Effector memory CD4-positive, alpha-beta T cell (primary cell): ENCODE data around the gene SMARCC2.
"Not testable (repeated sequence)": the region's sequence is repeated elsewhere in the genome, so short reads cannot be mapped to it uniquely, and the experiment has no call there.

Experiments used
- DNase-seq, 3 donors: peaks; one replicate each; pipeline ENCODE4 v3.0.0-alpha.2; 2020
- H3K27ac ChIP-seq: 2 replicates; pipeline ENCODE4 v1.7.0; 2013; ENCODE audit warnings: mild to moderate bottlenecking, low read length, moderate library complexity; ENCODE audit not compliant: insufficient read depth, poor library complexity, severe bottlenecking
- H3K27me3 ChIP-seq: replicated peaks from 2 replicates; pipeline ENCODE4 v1.7.0; 2013; ENCODE audit warnings: mild to moderate bottlenecking, low read length; ENCODE audit not compliant: insufficient read depth, control insufficient read depth, poor library complexity, severe bottlenecking
- H3K36me3 ChIP-seq: 2 replicates; pipeline ENCODE4 v1.7.0; 2013; ENCODE audit warnings: mild to moderate bottlenecking, low read length, moderate library complexity; ENCODE audit not compliant: control insufficient read depth, insufficient read depth
- H3K4me1 ChIP-seq: 2 replicates; pipeline ENCODE4 v1.7.0; 2013; ENCODE audit warnings: low read length, mild to moderate bottlenecking; ENCODE audit not compliant: control insufficient read depth, insufficient read depth, poor library complexity, severe bottlenecking
- H3K4me3 ChIP-seq: 2 replicates; pipeline ENCODE4 v1.7.0; 2013; ENCODE audit warnings: low read length, low read depth, mild to moderate bottlenecking; ENCODE audit not compliant: insufficient read depth, poor library complexity, severe bottlenecking
- H3K9me3 ChIP-seq: 2 replicates; pipeline ENCODE4 v1.7.0; 2013; ENCODE audit warnings: mild to moderate bottlenecking, low read length, moderate library complexity; ENCODE audit not compliant: control insufficient read depth

SMARCC2 gene

GRCh38 chr12:56126732-56127239 lies 62.5 kb downstream of the SMARCC2 start:
- no peaks in the 10 kb centered on the region for H3K9me3 ChIP-seq
- H3K4me1 ChIP-seq: peaks cover 34% of the 10 kb centered on the region
- H3K36me3 ChIP-seq: peaks cover 21% of the 10 kb centered on the region
- peak overlapping the region; percentile 73 for H3K27ac ChIP-seq
- H3K27me3 ChIP-seq: no peaks in the 10 kb centered on the region
- H3K4me3 ChIP-seq: no peak overlapping the region
- no peak for DNase-seq

DNA sequence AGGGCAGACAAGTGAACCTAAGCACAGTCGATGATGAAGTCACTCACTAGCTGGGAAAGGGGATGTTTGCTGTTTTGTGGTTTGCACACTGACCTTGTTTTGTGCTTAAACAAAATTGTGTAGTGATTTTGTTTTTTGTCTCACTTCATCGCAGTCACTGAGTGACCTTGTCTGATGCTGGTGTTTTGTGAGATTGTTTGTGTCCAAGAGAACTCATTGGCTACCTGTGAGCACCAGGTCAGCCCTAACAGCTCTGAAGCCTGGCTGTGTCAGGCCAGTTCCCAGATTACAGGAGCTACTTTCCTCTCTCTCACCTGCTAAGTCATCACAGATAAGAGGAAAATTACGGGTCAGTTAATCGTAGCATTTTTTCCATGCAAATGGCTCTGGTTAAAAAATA lies 65.2 kb downstream of the SMARCC2 start:
- H3K27me3 ChIP-seq: no peaks in the 10 kb centered on the region
- peaks cover 27% of the 10 kb centered on the region for H3K4me1 ChIP-seq
- no peak for DNase-seq
- H3K9me3 ChIP-seq: no peaks in the 10 kb centered on the region
- peaks cover 16% of the 10 kb centered on the region for H3K36me3 ChIP-seq
- H3K4me3 ChIP-seq: no peak overlapping the region
- H3K27ac ChIP-seq: no peak overlapping the region

- Histone ChIP-seq H3K9me3 (no peaks in the 10 kb centered on the region), H3K27me3 (no peaks in the 10 kb centered on the region), H3K4me3 (no peak overlapping the region), H3K4me1 (peaks cover 37% of the 10 kb centered on the region), H3K36me3 (peaks cover 16% of the 10 kb centered on the region), H3K27ac (no peak overlapping the region)
- no peak for DNase-seq
Observed at GRCh38 chr12:56122637-56123036, 66.6 kb downstream of the SMARCC2 start.

GRCh38 chr12:56121204-56121870 lies 67.9 kb downstream of the SMARCC2 start:
- no peak overlapping the region for H3K27ac ChIP-seq
- DNase-seq: no peak
- H3K27me3 ChIP-seq: no peaks in the 10 kb centered on the region
- H3K36me3 ChIP-seq: peaks cover 16% of the 10 kb centered on the region
- H3K4me1 ChIP-seq: peaks cover 34% of the 10 kb centered on the region
- no peak overlapping the region for H3K4me3 ChIP-seq
- H3K9me3 ChIP-seq: no peaks in the 10 kb centered on the region

- no peak for DNase-seq
- H3K27ac ChIP-seq: no peak overlapping the region
- peaks cover 29% of the 10 kb centered on the region for H3K4me1 ChIP-seq
- no peak overlapping the region for H3K4me3 ChIP-seq
- no peaks in the 10 kb centered on the region for H3K27me3 ChIP-seq
- no peaks in the 10 kb centered on the region for H3K9me3 ChIP-seq
- H3K36me3 ChIP-seq: peaks cover 16% of the 10 kb centered on the region
Observed at GRCh38 chr12:56120158-56120846, 69.0 kb downstream of the SMARCC2 start.

DNA sequence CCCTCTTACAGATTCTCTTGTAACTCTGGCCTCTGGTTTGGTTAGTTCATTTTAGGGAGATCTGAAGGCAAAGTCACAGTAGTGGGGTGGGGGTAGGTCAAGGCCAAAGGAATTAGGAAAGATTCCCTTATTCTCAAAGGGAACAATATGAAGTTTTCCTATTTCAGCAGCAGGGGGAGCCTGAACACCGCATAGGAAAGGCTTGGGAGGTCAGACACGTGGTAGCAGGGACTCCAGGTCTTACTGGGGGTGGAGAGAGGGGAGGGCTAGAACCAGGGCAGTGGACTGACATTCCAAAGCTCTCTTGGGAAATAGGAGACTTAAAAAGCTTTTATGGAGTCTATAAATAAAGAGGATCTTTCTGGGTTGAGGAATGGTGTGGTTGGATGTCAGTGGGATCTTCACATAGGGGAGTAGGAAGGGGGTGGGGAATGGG lies 69.9 kb downstream of the SMARCC2 start:
- peak overlapping the region; percentile 54 for H3K4me3 ChIP-seq

GRCh38 chr12:56118688-56119357 lies 70.5 kb downstream of the SMARCC2 start:
- H3K27ac ChIP-seq: peak overlapping the region; percentile 92
- H3K4me1 ChIP-seq: peaks cover 29% of the 10 kb centered on the region
- no peak for DNase-seq
- H3K36me3 ChIP-seq: peaks cover 16% of the 10 kb centered on the region
- no peaks in the 10 kb centered on the region for H3K9me3 ChIP-seq
- no peaks in the 10 kb centered on the region for H3K27me3 ChIP-seq
- peak overlapping the region; percentile 54 for H3K4me3 ChIP-seq

More for the DNA sequence above, 69.9 kb downstream of the SMARCC2 start:
- H3K36me3 ChIP-seq: peaks cover 16% of the 10 kb centered on the region
- peaks cover 29% of the 10 kb centered on the region for H3K4me1 ChIP-seq
- peak overlapping the region; percentile 92 for H3K27ac ChIP-seq
- DNase-seq: peak; percentile 24 to 56 (median 39)
- no peaks in the 10 kb centered on the region for H3K27me3 ChIP-seq
- H3K9me3 ChIP-seq: no peaks in the 10 kb centered on the region

GRCh38 chr12:56117778-56118687 lies 71.2 kb downstream of the SMARCC2 start, which contains the start of gene ZC3H10:
Gene ZC3H10, plus strand, starts transcription at chr12:56118266. Its CDS starts 2,297 bp downstream, at chr12:56120563.
- Histone ChIP-seq H3K9me3 (no peaks in the 10 kb centered on the region), H3K4me3 (peak within 1 kb of the TSS; percentile 84), H3K27me3 (no peaks in the 10 kb centered on the region), H3K36me3 (peaks cover 16% of the 10 kb centered on the region), H3K27ac (peak within 1 kb of the TSS; percentile 92), H3K4me1 (peaks cover 29% of the 10 kb centered on the region)
- peak; percentile 97 to 99 (median 97) for DNase-seq

GRCh38 chr12:56117082-56117706 lies 72.1 kb downstream of the SMARCC2 start:
- H3K27me3 ChIP-seq, DNase-seq, H3K9me3 ChIP-seq: not testable (repeated sequence)
- peaks cover 23% of the 10 kb centered on the region for H3K36me3 ChIP-seq
- H3K27ac ChIP-seq: peak overlapping the region; percentile 92
- peaks cover 29% of the 10 kb centered on the region for H3K4me1 ChIP-seq
- H3K4me3 ChIP-seq: peak overlapping the region; percentile 84
